IMR-90 (cell line): ENCODE measurements around the gene ABTB2.

Source experiments
- BHLHE40 ChIP-seq: fragments of 150-350 bp; IDR thresholded peaks from 2 replicates; pipeline ENCODE4 v1.6.1; 2016; ENCODE audit warnings: mild to moderate bottlenecking, low read depth, low read length
- FOS ChIP-seq: fragments of 150-350 bp; IDR thresholded peaks from 2 replicates; pipeline ENCODE4 v1.6.1; 2016; ENCODE audit warnings: low read depth, low read length
- MAFK ChIP-seq: IDR thresholded peaks from 2 replicates; pipeline ENCODE4 v1.6.1; 2012; ENCODE audit warnings: low read depth, low read length, improper control_type of control experiment
- MAZ ChIP-seq: IDR thresholded peaks from 2 replicates; pipeline ENCODE4 v1.6.1; 2012; ENCODE audit warnings: low read depth, mild to moderate bottlenecking, low read length, improper control_type of control experiment, moderate library complexity, borderline replicate concordance
- POLR2A ChIP-seq: IDR thresholded peaks from 2 replicates; pipeline ENCODE4 v1.6.1; 2012; ENCODE audit warnings: mild to moderate bottlenecking, low read depth, low read length
- RAD21 ChIP-seq: IDR thresholded peaks from 2 replicates; pipeline ENCODE4 v1.6.1; 2012; ENCODE audit warnings: low read length, improper control_type of control experiment
- RFX5 ChIP-seq: IDR thresholded peaks from 2 replicates; pipeline ENCODE4 v1.8.0; 2012; ENCODE audit warnings: low read depth, mild to moderate bottlenecking, low read length, moderate library complexity
- SMC3 ChIP-seq: fragments of 150-350 bp; IDR thresholded peaks from 2 replicates; pipeline ENCODE4 v1.6.1; 2016; ENCODE audit warnings: low read depth, mild to moderate bottlenecking, antibody characterized with exemption, low read length, moderate library complexity
- TF ChIP-seq, protein P1 (sequence below): conservative IDR thresholded peaks from 2 replicates; pipeline ENCODE4 v1.5.1; 2012; ENCODE audit warnings: mild to moderate bottlenecking, low read depth, low read length, improper control_type of control experiment

GRCh38 chr11:34309965-34310364 is 47.8 kb downstream of the ABTB2 start:
- no peak for TF ChIP-seq RFX5
- TF ChIP-seq MAFK: no peak
- no peak for TF ChIP-seq POLR2A
- TF ChIP-seq, protein P1, sequence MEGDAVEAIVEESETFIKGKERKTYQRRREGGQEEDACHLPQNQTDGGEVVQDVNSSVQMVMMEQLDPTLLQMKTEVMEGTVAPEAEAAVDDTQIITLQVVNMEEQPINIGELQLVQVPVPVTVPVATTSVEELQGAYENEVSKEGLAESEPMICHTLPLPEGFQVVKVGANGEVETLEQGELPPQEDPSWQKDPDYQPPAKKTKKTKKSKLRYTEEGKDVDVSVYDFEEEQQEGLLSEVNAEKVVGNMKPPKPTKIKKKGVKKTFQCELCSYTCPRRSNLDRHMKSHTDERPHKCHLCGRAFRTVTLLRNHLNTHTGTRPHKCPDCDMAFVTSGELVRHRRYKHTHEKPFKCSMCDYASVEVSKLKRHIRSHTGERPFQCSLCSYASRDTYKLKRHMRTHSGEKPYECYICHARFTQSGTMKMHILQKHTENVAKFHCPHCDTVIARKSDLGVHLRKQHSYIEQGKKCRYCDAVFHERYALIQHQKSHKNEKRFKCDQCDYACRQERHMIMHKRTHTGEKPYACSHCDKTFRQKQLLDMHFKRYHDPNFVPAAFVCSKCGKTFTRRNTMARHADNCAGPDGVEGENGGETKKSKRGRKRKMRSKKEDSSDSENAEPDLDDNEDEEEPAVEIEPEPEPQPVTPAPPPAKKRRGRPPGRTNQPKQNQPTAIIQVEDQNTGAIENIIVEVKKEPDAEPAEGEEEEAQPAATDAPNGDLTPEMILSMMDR: no peak
- TF ChIP-seq RAD21: no peak
- TF ChIP-seq SMC3: no peak
- TF ChIP-seq FOS: no peak
- TF ChIP-seq BHLHE40: no peak
- TF ChIP-seq MAZ: no peak
